T47D (cell line): Measurements from ENCODE around the gene NKX1-2.
"Not testable (repeated sequence)": the region's sequence is repeated elsewhere in the genome, so short reads cannot be mapped to it uniquely, and the experiment has no call there.

Experiments used
- DNase-seq, 2 experiments: peaks; one replicate each; pipeline versions ENCODE4 v3.0.0 to v3.0.0-alpha.2; 2011 to 2012; ENCODE audit warnings: low read depth in 1 of 2, low spot score in 1 of 2
- JUND ChIP-seq: IDR thresholded peaks from 2 replicates; pipeline ENCODE4 v1.6.1; 2012; ENCODE audit warnings: low read depth
- in situ Hi-C: cut with HindIII; loops from 2 replicates; pipeline ENCODE4 v1.10.0; 2016; ENCODE audit warnings: low sequenced_read_pairs, low pct_unique_long_range_greater_than_20kb

The NKX1-2 gene

DNA sequence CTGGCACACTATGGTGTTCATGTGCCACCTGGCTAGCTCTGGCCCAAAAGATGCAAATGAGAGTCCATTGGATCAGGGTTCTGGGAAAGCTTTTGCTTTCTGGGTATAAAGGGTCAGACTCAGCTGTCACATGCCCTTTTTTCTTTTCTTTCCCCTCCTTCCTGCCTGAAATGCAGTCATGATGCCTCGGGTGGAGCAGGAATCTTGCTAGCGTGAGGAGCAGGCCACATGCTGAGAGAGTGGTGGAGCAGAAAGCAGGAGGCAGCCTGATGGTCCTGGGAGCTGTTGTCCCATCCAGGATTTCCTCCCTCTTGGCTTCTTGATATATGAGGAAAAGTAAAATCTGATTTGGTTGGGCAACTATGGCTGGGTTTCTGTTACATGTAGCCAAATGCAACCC, 9.1 kb upstream of the NKX1-2 start:
- in situ Hi-C loops = no loop called here
- no peak for DNase-seq
- no peak for TF ChIP-seq JUND

DNA sequence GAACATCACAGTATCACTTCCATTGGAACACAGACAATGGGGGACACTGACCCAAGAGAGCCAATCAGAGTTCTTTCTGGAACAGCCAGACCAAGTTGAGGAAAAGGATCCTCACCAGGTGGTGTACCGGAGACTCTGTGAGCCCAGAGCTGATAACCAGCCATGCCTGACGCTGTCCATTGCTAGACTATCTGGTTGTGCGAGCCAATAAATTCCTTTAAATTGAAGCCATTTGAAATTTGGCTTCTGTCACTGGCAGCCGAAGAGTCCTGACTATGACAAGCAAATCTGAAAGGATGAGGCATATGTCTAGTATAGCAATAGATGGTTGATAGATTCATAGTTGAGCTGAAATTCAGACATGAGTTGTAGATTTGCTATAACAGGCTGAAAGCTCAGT, 8.6 kb upstream of the NKX1-2 start:
- in situ Hi-C loops = no loop called here
- DNase-seq = no peak
- no peak for TF ChIP-seq JUND

DNA sequence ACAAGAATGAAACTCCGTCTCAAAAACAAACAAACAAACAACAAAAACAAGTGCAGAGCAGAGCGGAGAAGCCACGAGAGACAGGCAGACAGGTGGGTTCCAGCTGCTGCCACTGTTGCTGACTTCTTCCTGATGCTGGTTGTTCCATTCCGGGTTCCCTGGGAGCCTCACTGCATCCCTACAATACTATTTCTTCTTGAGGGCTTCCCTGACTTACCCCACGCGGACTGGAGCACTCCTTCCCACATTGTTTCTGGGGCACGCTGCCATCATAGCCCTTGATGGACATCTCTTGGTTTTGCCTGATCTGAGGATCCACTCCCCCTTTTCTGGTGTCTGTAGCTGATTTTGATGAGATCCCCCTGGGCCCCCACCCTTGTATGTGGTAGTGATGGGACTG, 5.6 kb upstream of the NKX1-2 start:
- TF ChIP-seq JUND = no peak
- no peak for DNase-seq
- in situ Hi-C loops = no loop called here

DNA sequence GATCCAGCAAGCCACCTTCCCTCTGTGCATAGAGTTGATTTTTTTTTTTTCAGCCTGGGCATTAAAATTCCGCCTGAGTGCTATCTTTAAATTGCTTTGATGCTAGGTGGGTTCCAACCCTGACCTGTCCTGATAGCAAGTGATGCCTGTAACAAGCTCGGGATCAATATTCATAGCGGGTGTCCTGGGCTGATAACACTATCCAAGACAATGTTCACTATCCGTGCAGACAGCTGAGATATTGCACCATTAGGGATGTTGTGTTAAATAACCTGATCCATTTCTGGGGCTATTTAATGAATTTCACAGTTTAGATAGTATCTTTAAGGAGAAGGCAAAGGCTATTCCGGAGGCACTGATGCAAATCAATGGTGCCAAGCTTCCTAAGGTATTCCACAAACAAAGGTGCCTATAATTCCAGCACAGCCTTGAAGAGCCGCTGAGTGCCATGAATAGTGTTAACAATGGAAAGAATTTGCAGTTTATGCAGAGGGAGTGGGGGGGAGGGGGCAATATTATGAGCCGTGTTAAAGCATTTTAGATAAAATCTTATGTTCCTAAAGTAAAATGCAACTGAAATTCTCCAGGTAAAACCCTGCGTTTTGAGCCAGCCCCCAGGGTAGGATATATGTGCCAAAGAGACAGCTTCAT, 4.2 kb upstream of the NKX1-2 start:
- TF ChIP-seq JUND = no peak
- DNase-seq = no peak
- in situ Hi-C loops = no loop called here

DNA sequence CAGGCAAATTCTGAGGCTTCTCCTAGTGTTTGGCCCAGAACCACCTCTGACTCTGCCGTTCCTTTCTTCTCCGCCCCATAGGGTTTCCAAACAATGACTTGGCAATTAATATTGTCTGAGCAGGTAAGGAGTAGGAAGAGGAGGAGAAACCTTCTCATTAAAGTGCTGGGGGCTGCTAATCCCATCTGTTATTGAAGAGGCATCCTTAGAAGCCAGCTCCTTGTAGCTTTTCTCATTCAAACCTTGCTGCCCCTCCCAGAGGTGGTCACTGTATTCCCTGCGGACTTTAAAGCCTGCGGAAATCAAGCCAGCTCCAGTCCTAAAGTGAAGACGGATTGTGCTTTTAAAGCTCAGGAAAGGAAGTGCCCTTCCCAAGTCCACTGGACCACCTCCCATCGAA, 1.4 kb upstream of the NKX1-2 start:
- DNase-seq = no peak
- in situ Hi-C loops = no loop called here
- TF ChIP-seq JUND = no peak

DNA sequence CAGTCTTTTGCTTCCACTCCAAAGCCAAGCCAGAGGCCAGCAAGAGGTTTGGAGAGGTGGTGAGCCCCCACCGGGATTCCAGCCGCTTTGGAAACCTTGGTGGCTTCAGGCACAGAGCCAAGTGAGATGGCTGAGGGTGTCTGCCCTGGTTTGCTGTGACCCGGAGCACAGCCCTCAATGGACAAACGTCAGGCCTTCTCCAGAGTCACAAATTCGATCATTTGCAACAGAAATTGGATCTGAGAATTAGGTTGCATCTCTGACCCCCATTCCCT, 885 bp upstream of the NKX1-2 start:
- no peak for DNase-seq
- no peak for TF ChIP-seq JUND
- in situ Hi-C loops = no loop called here

DNA sequence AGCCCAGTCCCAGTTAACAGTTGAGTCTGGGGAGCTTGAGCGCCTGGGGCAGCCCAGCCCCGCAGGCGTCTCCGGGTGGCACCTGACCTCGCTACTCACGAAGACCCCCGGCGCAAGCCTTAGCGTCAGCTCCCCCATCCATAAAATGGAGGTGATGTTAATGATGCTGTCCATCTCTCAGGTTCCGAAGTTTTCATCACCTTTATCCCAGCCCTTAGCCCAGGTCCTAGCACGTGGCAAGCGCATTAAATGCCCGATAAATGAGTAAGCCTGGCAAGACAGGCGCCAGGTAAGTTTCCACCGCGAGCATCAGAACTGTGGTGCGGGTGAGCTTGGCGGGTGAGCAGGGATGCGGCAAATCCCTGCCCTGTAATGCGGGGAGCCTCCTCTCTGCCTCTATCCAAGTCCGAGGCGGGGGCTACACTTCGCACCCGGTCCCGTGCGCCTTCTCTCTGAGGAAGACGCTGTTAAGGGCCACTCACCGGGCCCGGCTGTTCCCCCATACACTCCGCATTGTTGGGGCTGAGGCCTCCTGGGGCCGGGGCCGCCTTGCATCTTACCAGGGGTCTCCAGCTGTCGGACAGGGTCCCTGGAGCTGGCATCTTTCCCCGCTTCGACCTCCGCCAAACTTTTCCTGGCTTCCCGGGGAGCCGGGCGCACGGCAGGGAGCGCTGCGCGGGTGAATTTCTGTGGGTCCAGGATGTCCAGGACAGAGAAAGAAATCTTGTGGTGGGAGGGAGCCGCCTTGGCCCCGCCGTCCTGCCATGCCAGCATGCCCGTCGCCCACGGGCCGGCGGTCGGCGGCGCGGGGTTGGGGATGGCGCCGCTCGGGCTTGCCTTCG, 444 bp downstream of the NKX1-2 start:
- no peak for TF ChIP-seq JUND
- DNase-seq = peak in 1 of 2 experiments; percentile 57

DNA sequence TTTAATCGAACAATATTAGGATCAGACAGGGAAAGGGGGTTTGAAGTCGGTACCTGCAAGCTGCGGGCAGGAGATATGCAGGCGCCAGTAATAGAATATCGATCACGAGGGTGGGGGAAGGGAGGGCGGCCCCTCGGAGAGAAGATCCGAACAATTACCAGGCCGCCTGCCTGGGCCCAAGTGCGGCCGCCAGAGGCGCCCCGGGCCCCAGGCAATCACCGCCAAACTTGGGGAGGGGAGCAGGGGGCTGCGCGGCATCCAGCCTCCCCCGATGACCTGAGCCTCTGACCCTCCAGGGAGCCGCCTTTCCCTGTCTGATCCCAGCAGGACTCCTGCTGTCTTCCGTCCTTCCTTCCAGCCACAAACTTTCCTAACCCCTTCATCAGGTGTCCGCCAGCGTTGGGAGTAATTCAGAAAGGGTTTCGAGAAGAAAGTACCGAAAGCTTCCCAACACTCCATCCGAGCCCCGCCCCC, 1.1 kb downstream of the NKX1-2 start:
- TF ChIP-seq JUND = no peak
- DNase-seq = no peak
- in situ Hi-C loops = no loop called here

More for the DNA sequence above, 444 bp downstream of the NKX1-2 start:
- in situ Hi-C loops = no loop called here

DNA sequence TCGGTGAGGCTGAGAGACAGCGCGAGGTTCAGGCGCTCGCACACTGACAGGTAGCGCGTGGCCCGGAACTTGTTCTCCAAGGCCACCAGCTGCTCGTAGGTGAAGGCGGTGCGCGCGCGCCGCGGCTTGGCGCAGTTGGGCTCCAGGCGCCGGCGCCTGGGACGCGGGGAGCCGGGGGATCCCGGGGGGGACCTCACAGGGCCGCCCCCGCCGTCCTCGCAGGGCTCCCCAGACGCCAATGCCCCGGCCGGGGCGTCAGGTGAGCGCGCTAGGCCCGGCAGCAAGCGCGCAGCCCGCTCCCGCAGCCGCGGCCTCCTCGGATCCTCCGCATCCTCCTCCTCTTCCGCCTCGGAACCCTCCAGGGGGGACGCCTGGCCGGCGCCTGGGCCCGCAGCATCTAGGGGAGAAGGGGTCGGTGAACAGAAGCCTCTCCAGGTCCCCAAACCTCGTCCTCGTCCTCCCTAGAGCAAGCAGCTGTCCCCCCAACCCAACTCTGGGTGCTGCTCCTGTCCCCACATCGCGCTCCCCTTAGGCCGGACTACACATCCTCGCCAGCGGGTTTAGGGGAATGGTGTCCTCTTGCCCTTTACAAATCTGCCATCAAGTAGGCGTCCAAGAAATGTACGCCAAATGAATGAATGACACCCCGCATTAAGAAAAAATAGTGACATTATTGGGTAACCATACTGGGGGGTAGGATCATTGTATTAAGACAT, 1.9 kb downstream of the NKX1-2 start:
- TF ChIP-seq JUND = no peak
- in situ Hi-C loops = no loop called here
- DNase-seq = no peak

DNA sequence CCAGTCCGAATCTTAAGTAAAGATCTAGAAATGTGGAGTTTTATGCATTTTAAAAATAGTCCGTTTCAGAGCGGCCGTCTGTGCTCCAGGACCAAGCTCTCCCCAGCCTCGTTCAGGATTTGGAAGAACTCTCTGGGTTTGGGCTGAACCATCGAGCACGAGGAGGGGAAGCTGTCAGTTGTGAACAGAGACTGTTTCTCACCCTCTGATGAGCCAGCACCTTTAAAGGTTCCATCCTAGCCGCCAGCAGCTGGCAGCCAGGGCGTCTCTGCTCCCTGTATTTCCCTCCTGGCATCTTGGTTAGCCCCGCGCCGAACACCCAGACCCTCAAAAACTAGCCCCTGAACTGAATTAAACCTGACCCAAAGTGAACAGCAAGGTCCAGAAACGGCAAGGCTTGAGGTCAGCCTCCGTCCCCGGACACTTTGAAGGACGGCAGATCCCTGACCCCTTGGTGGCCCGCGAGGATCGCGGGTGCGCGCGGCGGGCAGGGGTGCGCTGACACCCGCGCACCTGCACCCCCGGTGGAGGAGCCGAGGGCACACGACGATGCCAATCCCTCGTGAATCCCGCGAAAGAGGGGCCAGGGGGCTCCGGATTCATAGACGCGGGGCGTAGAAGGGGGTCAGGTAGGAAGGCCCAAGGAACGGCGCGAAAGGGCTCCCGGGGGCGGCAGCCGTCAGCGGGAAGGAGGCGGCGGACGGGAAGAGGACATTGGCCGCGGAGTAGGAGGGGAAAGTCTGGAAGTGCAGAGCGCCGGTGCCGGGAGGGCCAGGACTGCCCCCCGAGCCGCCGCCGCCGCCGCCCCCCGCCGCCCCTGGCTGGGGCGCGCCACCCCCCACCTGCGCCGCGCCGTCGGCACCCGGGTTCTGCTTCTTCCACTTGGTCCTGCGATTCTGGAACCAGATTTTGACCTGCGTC, 2.7 kb downstream of the NKX1-2 start:
- in situ Hi-C loops = no loop called here
- TF ChIP-seq JUND = no peak
- no peak for DNase-seq

DNA sequence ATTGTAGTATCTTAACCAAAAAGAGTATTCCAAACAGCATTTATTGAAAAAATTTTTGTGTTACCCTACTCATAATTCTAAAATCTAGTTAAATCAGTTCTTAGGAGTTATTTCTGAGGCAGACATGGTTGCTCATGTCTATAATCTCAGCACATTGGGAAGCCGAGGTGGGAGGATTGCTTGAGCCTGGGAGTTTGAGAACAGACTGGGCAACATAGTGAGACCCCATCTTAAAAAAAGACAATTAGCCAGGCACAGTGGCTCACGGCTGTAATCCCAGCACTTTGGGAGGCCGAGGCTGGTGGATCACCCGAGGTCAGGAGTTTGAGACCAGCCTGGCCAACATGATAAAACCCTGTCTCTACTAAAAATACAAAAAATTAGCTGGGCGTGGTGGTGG, 8.1 kb downstream of the NKX1-2 start:
- DNase-seq, in situ Hi-C loops: not testable (repeated sequence)

DNA sequence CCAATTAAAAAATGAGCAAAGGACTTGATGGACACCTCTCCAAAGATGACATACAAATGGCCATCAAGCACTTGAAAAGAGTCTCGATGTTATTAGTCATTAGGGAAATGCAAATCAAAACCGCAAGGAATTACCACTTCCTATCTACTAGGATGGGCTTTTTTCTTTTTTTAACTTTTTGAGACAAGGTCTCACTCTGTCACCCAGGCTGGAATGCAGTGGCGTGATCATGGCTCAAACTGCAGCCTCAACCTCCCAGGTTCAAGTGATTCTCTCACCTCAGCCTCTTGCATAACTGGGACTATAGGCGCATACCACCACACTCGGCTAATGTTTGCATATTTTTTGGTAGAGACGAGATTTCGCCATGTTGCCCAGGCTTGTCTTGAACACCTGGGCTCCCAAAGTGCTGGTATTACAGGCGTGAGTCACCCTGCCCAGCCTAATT, 13.6 kb downstream of the NKX1-2 start:
- no peak for DNase-seq
- in situ Hi-C loops = no loop called here
- TF ChIP-seq JUND = no peak

DNA sequence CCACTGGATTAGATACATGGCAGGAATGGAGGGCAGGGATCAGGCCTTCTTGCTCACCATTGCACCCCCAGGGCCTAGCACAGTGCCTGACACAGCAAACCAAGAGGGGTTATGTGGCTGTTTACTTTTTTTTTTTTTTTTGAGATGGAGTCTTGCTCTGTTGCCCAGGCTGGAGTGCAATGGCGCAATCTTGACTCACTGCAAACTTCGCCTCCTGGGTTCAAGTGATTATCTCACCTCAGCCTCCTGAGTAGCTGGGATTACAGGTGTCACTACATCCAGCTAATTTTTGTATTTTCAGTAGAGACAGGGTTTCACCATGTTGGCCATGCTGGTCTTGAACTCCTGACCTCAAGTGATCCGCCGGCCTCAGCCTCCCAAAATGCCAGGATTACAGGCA, 14.2 kb downstream of the NKX1-2 start:
- DNase-seq, in situ Hi-C loops: not testable (repeated sequence)
